CD8-positive, alpha-beta memory T cell (primary cell): ENCODE data around the gene SPEF1. TPM values are rescaled to one million over a fixed set of nuclear protein-coding genes. Genes with fewer than 3 reads are reported as not detected.

Experiments used
- CTCF ChIA-PET: fragments of 350-600 bp; sonication (Branson Sonifier 250); formaldehyde crosslinking; loops from one replicate; lab custom pipeline; 2021; ENCODE audit warnings: antibody characterized with exemption; lab: Charles Lee
- POLR2A ChIA-PET: fragments of 350-600 bp; sonication (Branson Sonifier 250); formaldehyde crosslinking; loops from one replicate; lab custom pipeline; 2021; ENCODE audit warnings: antibody characterized with exemption; lab: Charles Lee
- DNase-seq, 5 donors: peaks; one replicate each; pipeline versions ENCODE4 v3.0.0 to v3.0.0-alpha.2; 2020 to 2022; ENCODE audit warnings: mixed read lengths in 1 of 5
- H3K27ac ChIP-seq: one replicate; pipeline ENCODE4 v1.7.0; 2013; ENCODE audit warnings: low read depth, mild to moderate bottlenecking, low read length, moderate library complexity
- H3K27me3 ChIP-seq: 2 replicates; pipeline ENCODE4 v1.7.0; 2013; ENCODE audit warnings: low read length, mild to moderate bottlenecking; ENCODE audit not compliant: insufficient read depth, poor library complexity, severe bottlenecking
- H3K36me3 ChIP-seq: 2 replicates; pipeline ENCODE4 v1.7.0; 2013; ENCODE audit warnings: mild to moderate bottlenecking, low read length, moderate library complexity; ENCODE audit not compliant: insufficient read depth
- H3K4me1 ChIP-seq: 2 replicates; pipeline ENCODE4 v1.7.0; 2013; ENCODE audit warnings: mild to moderate bottlenecking, low read length, moderate library complexity; ENCODE audit not compliant: insufficient read depth
- H3K4me3 ChIP-seq: 2 replicates; pipeline ENCODE4 v1.7.0; 2013; ENCODE audit warnings: mild to moderate bottlenecking, low read length
- H3K9me3 ChIP-seq: 2 replicates; pipeline ENCODE4 v1.7.0; 2013; ENCODE audit warnings: mild to moderate bottlenecking, low read length
- H3K27ac Mint-ChIP-seq, 8 donors: one replicate each; pipeline ENCODE4 v1.8.0; 2020 to 2021; ENCODE audit warnings: mixed read lengths in 8 of 8, mild to moderate bottlenecking in 6 of 8, inconsistent platforms in 3 of 8, moderate library complexity in 3 of 8
- H3K27me3 Mint-ChIP-seq, 2 donors: one replicate each; pipeline ENCODE4 v1.8.0; 2020 to 2021; ENCODE audit warnings: mixed read lengths in 2 of 2, mild to moderate bottlenecking in 1 of 2, moderate library complexity in 1 of 2
- H3K36me3 Mint-ChIP-seq, 3 donors: one replicate each; pipeline ENCODE4 v1.8.0; 2020 to 2021; ENCODE audit warnings: mixed read lengths in 3 of 3, inconsistent platforms in 1 of 3, mild to moderate bottlenecking in 1 of 3
- H3K4me1 Mint-ChIP-seq, 3 donors: one replicate each; pipeline ENCODE4 v1.8.0; 2020 to 2021; ENCODE audit warnings: mixed read lengths in 3 of 3, inconsistent platforms in 1 of 3, mild to moderate bottlenecking in 1 of 3
- H3K4me3 Mint-ChIP-seq, 7 donors: one replicate each; pipeline ENCODE4 v1.8.0; 2020 to 2021; ENCODE audit warnings: mixed read lengths in 7 of 7, mild to moderate bottlenecking in 6 of 7, moderate library complexity in 4 of 7, inconsistent platforms in 2 of 7
- H3K9me3 Mint-ChIP-seq, 5 donors: one replicate each; pipeline ENCODE4 v1.8.0; 2020 to 2022; ENCODE audit warnings: mixed read lengths in 5 of 5, mild to moderate bottlenecking in 3 of 5, moderate library complexity in 2 of 5, inconsistent platforms in 1 of 5
- polyA plus RNA-seq: library from polyadenylated mRNA; unstranded; fragments of 300-500 nt; fragmentation: Illumina TruSeq; gene quantifications from one replicate; pipeline ENCODE4 v1.2.3, GENCODE V29; 2021
- total RNA-seq, 2 experiments: library from RNA; stranded (reverse); gene quantifications; one replicate each; pipeline ENCODE4 v1.2.3, GENCODE V29; 2021

SPEF1 gene
- total and polyA plus RNA-seq, 3 experiments from 2014 or later: 0.13 to 0.24 TPM; not detected in 1

DNA sequence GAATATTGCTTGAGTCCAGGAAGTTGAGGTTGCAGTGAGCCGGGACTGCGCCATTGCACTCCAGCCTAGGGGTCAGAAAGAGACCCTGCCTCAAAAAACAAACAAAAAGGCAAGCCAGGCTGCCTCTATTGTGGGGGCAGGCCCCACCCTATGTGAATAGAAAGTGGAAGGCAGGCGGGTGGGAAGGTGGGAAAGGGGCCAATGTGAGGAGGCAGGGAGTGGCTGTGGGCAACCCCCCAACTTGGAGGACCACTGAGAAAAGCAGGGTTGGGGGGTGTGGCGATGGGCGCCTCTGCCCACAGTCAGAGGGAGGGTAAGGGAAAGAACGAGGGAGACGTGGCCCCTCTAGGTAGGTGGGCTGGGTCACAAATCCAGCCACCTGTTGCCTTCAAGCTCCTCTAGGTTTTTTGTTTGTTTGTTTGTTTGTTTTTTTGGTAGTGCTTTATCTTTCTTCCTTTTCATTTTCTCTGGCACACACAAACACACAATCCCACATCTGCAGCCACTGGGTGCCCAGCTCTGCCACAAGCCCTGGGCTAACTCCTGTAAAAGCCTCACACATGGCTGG lies 33.8 kb upstream of the SPEF1 start:
- ChIA-PET POLR2A (interaction anchor here (1.0 kb wide), 1 partner anchor 47 kb away, joined by 3 read pairs; no protein-coding TSS in a partner anchor), CTCF (interaction anchor here (1.2 to 18.5 kb wide), 7 partner anchors 15 to 62 kb away, joined by 3 to 262 read pairs (median 7); partner anchors contain the start of genes CDC25B, CENPB and SPEF1)
- Mint-ChIP-seq H3K4me1 (peaks cover 76 to 91% (median 90%) of the 10 kb centered on the region in 3 donors), H3K9me3 (no peaks in the 10 kb centered on the region), H3K27me3 (no peaks in the 10 kb centered on the region), H3K27ac (peak overlapping the region; percentile 83 to 100 (median 98)), H3K4me3 (peak overlapping the region; percentile 47 to 88 (median 83)), H3K36me3 (peaks cover 0 to 4% (median 0%) of the 10 kb centered on the region in 3 donors)
- H3K9me3 ChIP-seq: no peaks in the 10 kb centered on the region
- H3K36me3 ChIP-seq: no peaks in the 10 kb centered on the region
- no peak for DNase-seq
- H3K27ac ChIP-seq: no peak overlapping the region
- no peak overlapping the region for H3K4me3 ChIP-seq
- H3K4me1 ChIP-seq: peaks cover 85% of the 10 kb centered on the region
- no peaks in the 10 kb centered on the region for H3K27me3 ChIP-seq

DNA sequence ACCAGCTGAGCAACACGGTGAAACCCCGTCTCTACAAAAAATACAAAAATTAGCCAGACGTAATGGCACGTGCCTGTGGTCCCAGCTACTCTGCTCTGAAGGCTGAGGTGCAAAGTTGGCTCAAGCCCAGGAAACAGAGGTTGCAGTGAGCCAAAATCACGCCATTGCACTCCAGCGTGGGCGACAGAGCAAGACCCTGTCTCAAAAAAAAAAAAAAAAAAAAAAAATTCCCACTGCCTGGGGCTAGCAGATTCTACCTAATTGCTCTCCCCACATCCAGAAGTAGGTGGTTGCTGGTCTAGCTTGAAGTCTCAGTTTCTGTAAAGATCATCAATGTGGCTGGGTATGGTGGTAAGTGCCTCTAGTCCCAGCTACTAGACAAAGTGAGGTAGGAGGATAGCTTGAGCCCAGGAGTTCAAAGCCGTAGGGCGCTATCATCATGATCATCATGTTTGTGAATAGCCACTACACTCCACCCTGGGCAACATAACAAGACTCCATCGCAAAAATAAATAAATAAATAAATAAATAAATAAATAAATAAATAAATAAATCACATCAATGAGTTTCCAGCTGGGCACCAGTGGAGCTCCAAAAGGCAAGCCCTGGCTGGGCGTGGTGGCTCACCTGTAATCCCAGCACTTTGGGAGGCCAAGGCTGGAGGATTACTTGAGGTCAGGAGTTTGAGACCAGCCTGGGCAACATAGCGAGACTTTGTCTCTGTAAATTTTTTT lies 32.8 kb upstream of the SPEF1 start:
- Histone ChIP-seq H3K4me3 (no peak overlapping the region), H3K4me1 (peaks cover 80% of the 10 kb centered on the region), H3K27ac (peak overlapping the region; percentile 3), H3K9me3 (no peaks in the 10 kb centered on the region), H3K36me3 (no peaks in the 10 kb centered on the region), H3K27me3 (no peaks in the 10 kb centered on the region)
- Mint-ChIP-seq H3K27me3 (no peaks in the 10 kb centered on the region), H3K4me3 (peak overlapping the region; percentile 48 to 87 (median 69)), H3K4me1 (peaks cover 70 to 83% (median 82%) of the 10 kb centered on the region in 3 donors), H3K36me3 (peaks cover 0 to 4% (median 0%) of the 10 kb centered on the region in 3 donors), H3K27ac (peak overlapping the region; percentile 92 to 100 (median 100)), H3K9me3 (no peaks in the 10 kb centered on the region)
- ChIA-PET CTCF (interaction anchor here (0.6 to 18.5 kb wide), 8 partner anchors 14 to 61 kb away, joined by 3 to 262 read pairs (median 7); partner anchors contain the start of genes ADISSP, CDC25B, CENPB and SPEF1), POLR2A (interaction anchor here (0.7 to 2.0 kb wide), 6 partner anchors 10 to 110 kb away, joined by 4 to 11 read pairs (median 6); partner anchors contain the start of genes CDC25B and CENPB)
- peak in 3 of 5 donors; percentile 48 to 72 (median 51) for DNase-seq

DNA sequence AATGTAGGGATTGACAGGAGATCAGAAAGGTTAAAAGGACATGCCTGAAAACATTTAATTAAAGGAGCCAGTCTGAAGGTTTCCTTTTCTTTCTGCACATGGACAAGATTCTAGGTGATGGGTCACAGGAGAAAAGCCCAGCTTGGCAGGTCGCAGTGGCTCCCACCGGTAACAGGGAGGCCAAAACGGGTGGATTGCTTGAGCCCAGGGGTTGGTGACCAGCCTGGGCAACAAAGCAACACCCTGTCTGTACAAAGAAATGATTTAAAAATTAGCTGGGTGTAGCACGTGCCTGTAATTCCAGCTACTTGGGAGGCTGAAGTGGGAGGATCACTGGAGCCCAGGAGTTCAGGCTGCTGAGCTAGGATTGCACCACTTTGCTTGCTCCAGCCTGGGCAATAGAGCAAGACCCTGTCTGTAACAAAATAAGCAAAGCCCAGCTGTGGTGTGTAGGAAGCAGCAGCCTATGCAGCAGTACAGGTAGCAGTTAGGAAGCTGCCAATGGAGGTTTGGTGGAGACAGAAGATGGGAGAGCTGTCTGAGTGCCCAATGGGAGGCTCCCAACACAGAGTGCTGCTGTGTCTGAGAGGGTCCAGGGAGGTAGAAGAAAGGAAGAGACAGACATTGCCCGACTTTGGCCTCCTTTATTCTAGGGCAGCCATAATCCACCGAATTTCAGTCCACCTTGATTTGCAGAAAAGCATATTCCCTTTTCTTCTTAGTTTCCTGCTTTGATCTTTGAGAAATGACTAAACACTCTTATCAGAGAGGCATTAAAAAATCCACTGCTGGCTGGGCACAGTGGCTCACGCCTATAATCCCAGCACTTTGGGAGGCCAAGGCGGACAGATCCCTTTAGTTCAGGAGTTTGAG lies 32.0 kb upstream of the SPEF1 start:
- H3K4me3 ChIP-seq: no peak overlapping the region
- Mint-ChIP-seq H3K9me3 (no peaks in the 10 kb centered on the region), H3K27ac (peak overlapping the region; percentile 92 to 100 (median 100)), H3K27me3 (no peaks in the 10 kb centered on the region), H3K36me3 (peaks cover 0 to 4% (median 0%) of the 10 kb centered on the region in 3 donors), H3K4me1 (peaks cover 66 to 80% (median 78%) of the 10 kb centered on the region in 3 donors), H3K4me3 (peak overlapping the region; percentile 48 to 87 (median 69))
- no peaks in the 10 kb centered on the region for H3K36me3 ChIP-seq
- no peaks in the 10 kb centered on the region for H3K9me3 ChIP-seq
- no peaks in the 10 kb centered on the region for H3K27me3 ChIP-seq
- no peak for DNase-seq
- H3K27ac ChIP-seq: peak overlapping the region; percentile 3
- CTCF ChIA-PET: interaction anchor here (1.0 to 18.5 kb wide), 6 partner anchors 14 to 60 kb away, joined by 3 to 262 read pairs (median 10); partner anchors contain the start of genes ADISSP, CDC25B, CENPB and SPEF1
- POLR2A ChIA-PET: interaction anchor here (0.7 to 2.0 kb wide), 5 partner anchors 9 to 109 kb away, joined by 5 to 11 read pairs (median 7); partner anchors contain the start of genes CDC25B and CENPB
- peaks cover 74% of the 10 kb centered on the region for H3K4me1 ChIP-seq

DNA sequence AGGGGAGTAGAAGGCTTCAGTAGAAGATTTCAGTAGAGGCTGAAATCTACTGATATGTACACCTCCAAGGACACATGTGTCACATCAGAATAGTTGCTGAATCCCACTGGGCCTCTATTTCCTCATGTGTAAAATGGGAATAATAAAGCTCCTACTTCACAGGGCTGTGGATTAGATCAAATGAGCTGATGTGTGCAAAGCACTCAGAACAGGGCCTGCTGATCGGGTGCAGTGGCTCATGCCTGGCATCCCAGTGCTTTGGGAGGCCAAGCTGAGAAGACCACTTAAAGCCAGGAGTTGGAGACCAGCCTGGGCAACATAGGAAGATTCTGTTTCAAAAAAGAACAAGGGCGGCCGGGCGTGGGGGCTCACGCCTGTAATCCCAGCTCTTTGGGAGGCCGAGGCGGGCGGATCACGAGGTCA lies 31.0 kb upstream of the SPEF1 start:
- H3K9me3 Mint-ChIP-seq: no peaks in the 10 kb centered on the region
- peak overlapping the region; percentile 66 for H3K27ac ChIP-seq
- no peaks in the 10 kb centered on the region for H3K36me3 ChIP-seq
- H3K4me3 ChIP-seq: peak overlapping the region; percentile 52
- ChIA-PET POLR2A (interaction anchor here (1.0 to 3.2 kb wide), 4 partner anchors 8 to 44 kb away, joined by 6 to 20 read pairs (median 8); partner anchors contain the start of genes ADISSP, AP5S1 and CDC25B), CTCF (interaction anchor here (2.3 to 18.5 kb wide), 5 partner anchors 7 to 44 kb away, joined by 10 to 262 read pairs (median 25); partner anchors contain the start of genes ADISSP, AP5S1, CDC25B and CENPB)
- H3K4me3 Mint-ChIP-seq: peak overlapping the region; percentile 88 to 94 (median 93)
- peaks cover 0 to 4% (median 0%) of the 10 kb centered on the region in 3 donors for H3K36me3 Mint-ChIP-seq
- peaks cover 71 to 82% (median 79%) of the 10 kb centered on the region in 3 donors for H3K4me1 Mint-ChIP-seq
- H3K27me3 ChIP-seq: no peaks in the 10 kb centered on the region
- no peaks in the 10 kb centered on the region for H3K9me3 ChIP-seq
- H3K4me1 ChIP-seq: peaks cover 77% of the 10 kb centered on the region
- DNase-seq: no peak
- H3K27me3 Mint-ChIP-seq: no peaks in the 10 kb centered on the region
- peak overlapping the region; percentile 97 to 100 (median 100) for H3K27ac Mint-ChIP-seq

DNA sequence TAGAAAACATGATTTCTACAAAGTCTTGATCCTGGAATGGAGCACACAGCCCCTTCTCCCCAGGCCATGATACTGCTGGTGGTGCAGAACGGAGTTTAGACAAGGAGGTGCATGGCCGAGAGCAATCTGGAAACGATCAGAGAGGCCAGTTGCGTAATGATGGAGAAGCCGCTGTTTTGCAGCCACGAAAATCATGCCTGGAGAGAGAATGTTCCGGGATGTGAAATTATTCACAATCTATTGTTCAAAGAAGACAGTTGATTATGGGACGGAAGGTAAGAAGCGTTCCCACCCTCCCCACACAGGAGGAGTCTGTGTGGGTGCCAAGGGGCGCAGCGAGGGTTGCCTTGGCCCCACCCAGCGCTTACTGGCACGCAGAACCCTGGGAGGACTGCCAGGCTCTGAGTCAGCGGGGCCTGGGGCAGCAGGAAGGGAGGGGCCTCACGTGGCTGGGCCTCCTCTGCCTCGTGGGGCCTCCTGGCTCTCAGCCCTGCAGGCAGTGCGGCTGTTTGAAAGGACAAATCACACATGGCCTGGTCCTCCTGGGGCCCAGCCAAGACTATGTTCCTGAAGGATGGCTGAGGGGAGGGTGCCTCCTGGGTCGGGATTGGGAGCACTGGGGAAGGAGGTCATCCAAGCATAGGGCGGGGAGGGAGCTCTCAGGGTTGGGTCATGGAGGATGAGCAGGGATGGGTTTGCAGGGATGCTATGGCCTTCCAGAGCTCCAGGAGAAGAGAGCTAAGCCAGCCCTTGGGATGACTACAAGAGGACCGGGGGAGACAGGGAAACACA lies 30.4 kb upstream of the SPEF1 start:
- peaks cover 80% of the 10 kb centered on the region for H3K4me1 ChIP-seq
- H3K4me3 Mint-ChIP-seq: peak overlapping the region; percentile 88 to 94 (median 93)
- H3K4me1 Mint-ChIP-seq: peaks cover 73 to 85% (median 80%) of the 10 kb centered on the region in 3 donors

DNA sequence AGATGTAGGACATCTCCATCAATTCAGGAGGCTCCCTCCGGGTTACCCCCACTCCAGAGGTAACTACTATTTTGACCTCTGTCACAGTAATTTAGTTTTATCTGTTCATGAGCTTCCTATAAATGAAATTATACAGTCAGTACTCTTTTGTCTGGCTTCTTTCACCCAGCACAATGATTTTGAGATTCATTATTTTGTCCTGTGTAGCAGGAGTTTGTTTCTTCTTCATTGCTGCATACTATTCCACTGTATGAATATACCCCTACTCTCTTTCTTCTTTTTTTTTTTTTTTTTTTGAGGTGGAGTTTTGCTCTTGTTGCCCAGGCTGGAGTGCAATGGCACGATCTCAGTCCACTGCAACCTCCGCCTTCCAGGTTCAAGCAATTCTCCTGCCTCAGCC lies 27.3 kb upstream of the SPEF1 start:
- peaks cover 64% of the 10 kb centered on the region for H3K4me1 ChIP-seq
- no peaks in the 10 kb centered on the region for H3K9me3 ChIP-seq
- no peaks in the 10 kb centered on the region for H3K27me3 Mint-ChIP-seq
- ChIA-PET POLR2A (interaction anchor here (0.5 to 1.1 kb wide), 3 partner anchors 12 to 50 kb away, joined by 3 to 8 read pairs (median 5); partner anchors contain the start of genes ADISSP and AP5S1), CTCF (interaction anchor here (0.7 kb wide), 1 partner anchor 34 kb away, joined by 3 read pairs; no protein-coding TSS in a partner anchor)
- H3K36me3 ChIP-seq: peaks cover 25% of the 10 kb centered on the region
- H3K9me3 Mint-ChIP-seq: no peaks in the 10 kb centered on the region
- no peak overlapping the region for H3K4me3 ChIP-seq
- no peak for DNase-seq
- peaks cover 69 to 85% (median 75%) of the 10 kb centered on the region in 3 donors for H3K4me1 Mint-ChIP-seq
- H3K4me3 Mint-ChIP-seq: no peak overlapping the region
- no peak overlapping the region for H3K27ac ChIP-seq
- peak overlapping the region in 7 of 8 donors; percentile 19 to 97 (median 34) for H3K27ac Mint-ChIP-seq
- peaks cover 18 to 39% (median 20%) of the 10 kb centered on the region in 3 donors for H3K36me3 Mint-ChIP-seq
- H3K27me3 ChIP-seq: no peaks in the 10 kb centered on the region

More for the DNA sequence above, 30.4 kb upstream of the SPEF1 start:
- peaks cover 0 to 10% (median 0%) of the 10 kb centered on the region in 3 donors for H3K36me3 Mint-ChIP-seq
- H3K4me3 ChIP-seq: peak overlapping the region; percentile 52
- no peaks in the 10 kb centered on the region for H3K9me3 ChIP-seq
- CTCF ChIA-PET: interaction anchor here (0.8 to 18.5 kb wide), 6 partner anchors 8 to 274 kb away, joined by 3 to 262 read pairs (median 18); partner anchors contain the start of genes ADISSP, AP5S1, CDC25B and CENPB
- H3K27me3 ChIP-seq: no peaks in the 10 kb centered on the region
- no peaks in the 10 kb centered on the region for H3K27me3 Mint-ChIP-seq
- H3K36me3 ChIP-seq: no peaks in the 10 kb centered on the region
- POLR2A ChIA-PET: interaction anchor here (0.6 to 3.2 kb wide), 9 partner anchors 9 to 75 kb away, joined by 3 to 21 read pairs (median 5); partner anchors contain the start of genes ADISSP, AP5S1 and CDC25B
- H3K27ac Mint-ChIP-seq: peak overlapping the region; percentile 97 to 100 (median 100)
- H3K9me3 Mint-ChIP-seq: no peaks in the 10 kb centered on the region
- H3K27ac ChIP-seq: peak overlapping the region; percentile 66
- peak; percentile 86 to 97 (median 92) for DNase-seq
